Raji (cell line): Measurements from ENCODE around the gene PIPOX.

Experiments
- POLR2A ChIP-seq: IDR thresholded peaks from 2 replicates; pipeline ENCODE4 v1.6.1; 2011; ENCODE audit warnings: low read depth, low read length, control low read depth; ENCODE audit not compliant: insufficient read depth

PIPOX gene

DNA sequence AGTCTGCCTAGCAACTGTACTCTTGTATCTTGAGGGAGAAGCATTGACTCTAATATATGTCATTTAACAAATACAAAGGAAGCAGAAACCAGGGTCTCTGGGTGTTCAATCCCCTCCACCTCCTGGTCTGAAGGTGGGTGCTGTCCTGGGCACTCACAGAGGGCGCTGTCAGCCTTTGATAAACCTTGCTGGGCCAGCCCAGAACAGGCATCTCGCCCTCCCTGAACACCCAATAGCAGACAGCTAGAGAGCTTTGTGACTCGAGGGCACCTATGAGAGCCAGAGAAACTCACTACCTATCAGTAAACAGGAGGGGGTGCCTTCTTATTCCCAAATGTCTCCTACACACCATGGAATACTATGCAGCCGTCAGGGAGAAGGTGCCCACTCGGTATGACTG lies 6.4 kb upstream of the PIPOX start:
- TF ChIP-seq POLR2A, result no peak

DNA sequence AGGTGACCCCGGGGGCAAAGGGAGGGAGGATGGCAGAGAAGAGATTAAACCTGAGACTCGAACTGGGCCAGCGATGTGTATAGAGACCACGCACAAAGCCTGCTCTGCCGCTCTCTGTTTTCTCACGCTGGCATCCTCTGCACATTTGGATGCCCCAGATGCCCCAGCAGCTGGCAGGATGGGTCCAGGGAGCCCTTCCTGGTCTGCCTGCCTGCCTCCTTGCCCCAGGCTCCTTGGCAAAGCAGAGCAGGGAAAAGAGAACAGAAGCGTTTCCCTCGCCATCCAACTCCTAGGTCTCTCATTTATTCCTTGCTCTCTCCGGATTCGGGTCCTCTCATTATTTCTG lies 5.2 kb upstream of the PIPOX start:
- TF ChIP-seq POLR2A, result no peak

DNA sequence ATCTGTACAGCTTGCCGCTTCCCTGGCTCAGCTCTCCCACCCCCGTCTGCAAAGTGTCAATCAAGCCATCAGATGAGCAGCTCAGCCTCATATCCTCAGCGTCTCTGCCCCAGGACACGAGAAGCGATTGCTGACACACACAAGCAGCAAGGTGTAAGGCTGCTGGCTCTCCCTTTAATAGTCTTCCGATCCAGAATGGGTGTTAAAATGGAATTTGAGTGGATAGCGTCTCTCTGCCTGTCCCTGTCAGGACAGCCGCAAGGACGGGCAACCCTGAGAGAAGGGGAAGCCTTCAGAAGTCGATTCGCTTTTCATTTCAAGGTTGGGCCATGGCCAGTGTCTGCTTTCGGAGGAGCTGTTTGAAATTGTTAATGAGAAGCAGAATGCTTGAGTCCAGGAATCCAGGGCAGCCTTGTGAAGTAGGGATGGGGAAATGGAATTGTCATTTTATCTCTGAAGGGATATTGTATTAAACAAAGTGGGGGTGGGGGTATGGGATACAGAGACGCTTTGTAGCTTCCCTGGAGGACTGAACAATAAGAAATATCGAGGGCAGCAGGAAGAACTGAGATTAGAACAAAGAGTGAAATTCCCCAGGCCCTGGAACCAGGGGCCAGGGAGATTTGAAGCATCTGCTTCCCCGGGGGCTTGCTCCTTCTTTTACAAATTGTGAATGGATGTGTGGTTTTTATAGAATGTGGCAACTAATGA lies 4.7 kb upstream of the PIPOX start:
- no peak for TF ChIP-seq POLR2A

DNA sequence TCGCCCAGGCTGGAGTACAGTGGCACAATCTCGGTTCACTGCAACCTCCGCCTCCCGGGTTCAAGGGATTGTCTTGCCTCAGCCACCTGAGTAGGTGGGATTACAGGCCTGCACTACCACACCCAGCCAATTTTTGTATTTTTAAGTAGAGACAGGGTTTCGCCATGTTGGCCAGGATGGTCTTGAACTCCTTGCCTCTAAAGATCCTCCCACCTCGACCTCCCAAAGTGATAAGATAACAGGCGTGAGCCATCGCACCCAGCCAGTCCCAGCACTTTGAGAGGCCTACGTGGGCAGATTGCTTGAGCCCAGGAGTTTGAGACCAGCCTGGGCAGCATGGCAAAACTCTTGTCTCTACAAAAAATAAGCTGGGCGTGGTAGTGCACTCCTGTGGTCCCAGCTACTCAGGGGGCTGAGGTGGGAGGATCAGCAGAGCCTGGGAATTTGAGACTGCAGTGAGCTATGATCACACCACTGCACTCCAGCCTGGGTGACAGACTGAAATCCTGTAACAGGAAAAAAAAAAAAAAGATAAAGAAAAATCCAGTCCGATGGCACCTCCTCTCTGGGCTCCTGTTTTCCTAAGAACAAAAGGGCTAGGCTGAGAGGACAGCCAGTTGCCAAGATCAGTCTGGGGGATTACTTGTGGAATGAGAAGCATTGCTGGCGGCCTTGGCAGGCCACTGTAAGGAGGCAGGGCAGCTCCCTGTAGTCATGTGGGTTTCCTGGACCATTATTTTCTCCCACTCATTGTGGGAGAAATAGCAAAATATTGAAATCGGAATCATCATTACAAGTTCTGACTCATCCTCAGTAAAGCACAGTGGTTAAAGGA lies 3.0 kb upstream of the PIPOX start:
- no peak for TF ChIP-seq POLR2A

DNA sequence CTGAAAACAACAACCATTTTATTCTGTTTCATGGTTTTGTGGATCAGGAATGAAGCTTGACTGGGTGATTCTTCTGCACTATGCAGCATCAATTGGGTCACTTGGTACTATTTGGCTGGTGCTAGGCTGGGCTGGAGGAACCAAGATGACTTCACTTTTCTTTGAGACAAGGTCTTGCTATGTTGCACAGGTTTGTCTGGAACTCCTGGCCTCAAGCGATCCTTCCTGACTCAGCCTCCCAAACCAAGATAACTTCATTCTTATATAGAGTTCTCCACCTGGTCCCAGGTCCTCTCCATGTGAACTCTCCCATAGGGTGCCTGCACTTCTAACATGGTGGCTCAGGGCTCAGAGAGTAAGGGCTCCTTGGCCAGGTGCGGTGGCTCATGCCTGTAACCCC lies 1.9 kb upstream of the PIPOX start:
- no peak for TF ChIP-seq POLR2A

DNA sequence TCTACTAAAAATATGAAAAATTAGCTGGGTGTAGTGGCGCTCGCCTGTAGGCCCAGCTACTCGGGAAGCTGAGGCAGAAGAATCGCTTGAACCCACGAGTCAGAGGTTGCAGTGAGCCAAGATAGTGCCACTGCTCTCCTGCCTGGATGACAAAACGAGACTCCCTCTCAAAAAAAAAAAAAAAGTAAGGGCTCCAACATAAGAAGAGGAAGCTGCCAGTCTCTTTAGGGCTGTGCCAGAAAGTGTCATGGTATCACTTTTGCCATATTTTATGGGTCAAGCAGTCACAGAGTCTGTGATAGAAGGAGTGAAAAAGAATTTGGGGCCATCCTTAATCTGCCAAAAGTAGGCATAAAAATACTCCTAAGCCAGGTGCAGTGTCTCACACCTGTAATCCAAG lies 1.4 kb upstream of the PIPOX start:
- no peak for TF ChIP-seq POLR2A

DNA sequence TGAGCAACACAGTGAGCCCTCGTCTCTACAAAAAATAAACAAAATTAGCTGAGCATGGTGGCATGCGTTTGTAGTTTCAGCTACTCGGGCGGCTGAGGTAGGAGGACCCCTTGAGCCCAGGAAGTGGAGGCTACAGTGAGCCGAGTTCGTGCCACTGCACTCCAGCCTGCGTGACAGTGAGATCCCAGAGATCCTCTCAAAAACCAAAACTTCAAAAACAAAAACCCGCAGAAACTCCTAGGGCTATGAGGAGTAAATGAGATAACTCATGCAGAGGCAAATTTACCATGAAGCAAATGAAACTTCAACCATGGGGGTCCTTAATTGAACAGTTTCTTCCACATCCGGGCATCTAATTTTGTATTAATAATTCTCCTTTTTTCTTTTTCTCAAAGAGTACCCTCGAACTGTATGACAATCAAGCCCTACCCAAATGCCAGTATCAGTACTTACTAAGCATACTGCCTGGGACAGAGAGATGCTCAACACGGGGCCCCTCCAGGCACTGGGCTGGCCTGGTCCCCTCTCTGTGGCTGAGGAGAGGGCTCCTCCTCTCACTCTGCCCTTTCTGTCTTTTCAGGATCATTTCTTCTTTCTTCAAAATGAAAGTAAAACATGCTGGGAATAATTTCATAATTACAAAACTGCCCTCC lies 789 bp upstream of the PIPOX start:
- TF ChIP-seq POLR2A, result no peak

DNA sequence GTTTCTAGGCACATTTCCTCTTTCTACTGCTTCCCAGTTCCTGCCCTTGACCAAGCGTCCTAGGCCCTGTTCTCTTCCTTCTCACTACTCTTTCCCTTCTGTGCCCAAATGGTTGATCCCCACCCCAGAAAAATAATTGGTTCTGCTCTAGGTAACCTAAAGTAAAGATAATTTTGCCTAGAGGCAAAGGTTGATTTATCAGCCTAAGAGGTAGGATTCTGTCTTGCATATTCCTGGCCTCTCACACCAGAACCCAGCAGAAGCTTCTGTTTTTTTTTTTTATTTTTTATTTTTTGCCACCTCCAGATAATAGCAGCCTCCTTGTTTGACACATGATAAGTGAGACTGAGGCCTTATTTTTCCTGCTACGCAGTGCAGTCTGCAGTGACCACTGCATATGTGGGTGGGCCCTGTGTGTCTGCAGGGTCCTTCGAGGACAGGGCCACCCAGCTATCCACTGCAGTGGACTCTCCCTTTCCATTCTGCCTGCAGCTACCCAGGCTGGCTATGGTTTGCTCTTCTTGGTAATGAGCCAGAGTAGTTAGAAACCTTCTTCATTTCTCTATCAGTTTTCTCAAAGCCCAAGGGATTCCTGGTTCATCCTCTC lies 701 bp downstream of the PIPOX start:
- TF ChIP-seq POLR2A, result no peak

DNA sequence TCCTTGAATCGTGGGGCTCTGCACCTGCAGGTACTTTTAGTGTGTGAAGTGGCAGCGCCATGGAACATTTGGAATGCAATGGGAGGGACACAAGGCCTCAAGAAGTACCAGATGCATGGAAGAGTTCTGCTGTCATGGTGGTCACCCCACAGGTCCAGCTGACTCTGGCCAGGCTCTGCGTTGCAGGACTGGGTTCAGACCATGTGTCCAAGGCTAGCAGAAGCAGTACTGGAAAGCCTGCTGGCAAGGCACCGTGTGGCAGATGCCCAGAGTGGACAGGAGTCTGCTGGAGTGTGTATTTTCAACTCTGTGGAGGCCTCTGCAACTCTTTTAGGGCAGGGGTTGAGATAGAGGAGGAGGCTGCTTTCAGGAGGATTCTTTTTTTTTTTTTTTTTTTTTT lies 2.1 kb downstream of the PIPOX start:
- no peak for TF ChIP-seq POLR2A

DNA sequence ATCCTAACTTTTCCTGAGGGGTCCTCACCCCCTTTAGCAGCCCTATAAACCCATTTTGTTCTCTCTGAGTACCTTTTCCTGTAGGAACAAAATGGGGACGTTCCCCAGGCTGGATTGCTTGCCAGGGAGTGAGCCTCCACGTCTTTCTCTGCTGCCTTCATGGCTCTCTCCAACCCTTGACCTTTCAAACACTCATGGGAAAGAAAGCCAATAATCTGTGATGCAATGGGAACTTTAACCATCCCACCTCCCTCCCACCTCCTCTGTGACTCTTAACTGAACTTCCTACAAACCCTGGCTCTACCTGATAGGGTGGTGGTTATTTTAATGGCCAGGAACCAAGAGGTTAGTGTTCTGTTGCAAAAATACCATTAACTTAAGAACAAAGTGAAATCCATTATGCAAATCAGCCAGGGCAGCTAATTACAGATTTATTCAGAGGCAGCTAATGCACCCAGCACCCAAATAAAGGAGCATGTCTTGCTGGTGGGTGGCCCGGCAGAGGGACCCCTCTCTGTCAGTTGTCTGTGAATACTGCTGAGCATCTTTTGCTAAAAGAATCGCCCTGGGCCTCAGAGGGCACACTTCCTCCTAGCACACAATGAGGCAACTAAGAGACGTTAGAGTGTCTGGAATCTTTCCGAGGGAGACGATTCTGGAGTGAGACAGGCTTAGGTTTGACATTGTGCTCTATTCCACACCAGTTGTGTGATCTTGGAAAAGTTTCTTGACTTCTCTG lies 3.0 kb downstream of the PIPOX start:
- TF ChIP-seq POLR2A, result no peak

DNA sequence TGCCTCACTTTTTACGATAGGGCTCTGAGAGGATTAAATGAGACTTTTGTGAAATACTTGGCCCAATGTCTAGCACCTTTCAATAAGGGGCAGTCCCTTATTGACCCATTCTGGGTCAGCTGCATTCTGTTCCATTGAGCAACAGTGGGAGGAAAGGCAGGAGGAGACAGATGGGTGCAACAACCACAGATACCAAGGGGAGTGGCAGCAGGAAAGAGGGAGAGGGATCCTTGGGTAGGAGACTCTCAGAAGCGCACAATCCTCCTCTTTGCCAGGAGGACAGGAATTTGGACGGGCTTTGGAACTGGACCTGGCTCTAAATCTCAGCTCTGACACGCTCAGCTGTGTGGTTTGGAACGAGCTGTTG lies 3.5 kb downstream of the PIPOX start:
- TF ChIP-seq POLR2A, result no peak

DNA sequence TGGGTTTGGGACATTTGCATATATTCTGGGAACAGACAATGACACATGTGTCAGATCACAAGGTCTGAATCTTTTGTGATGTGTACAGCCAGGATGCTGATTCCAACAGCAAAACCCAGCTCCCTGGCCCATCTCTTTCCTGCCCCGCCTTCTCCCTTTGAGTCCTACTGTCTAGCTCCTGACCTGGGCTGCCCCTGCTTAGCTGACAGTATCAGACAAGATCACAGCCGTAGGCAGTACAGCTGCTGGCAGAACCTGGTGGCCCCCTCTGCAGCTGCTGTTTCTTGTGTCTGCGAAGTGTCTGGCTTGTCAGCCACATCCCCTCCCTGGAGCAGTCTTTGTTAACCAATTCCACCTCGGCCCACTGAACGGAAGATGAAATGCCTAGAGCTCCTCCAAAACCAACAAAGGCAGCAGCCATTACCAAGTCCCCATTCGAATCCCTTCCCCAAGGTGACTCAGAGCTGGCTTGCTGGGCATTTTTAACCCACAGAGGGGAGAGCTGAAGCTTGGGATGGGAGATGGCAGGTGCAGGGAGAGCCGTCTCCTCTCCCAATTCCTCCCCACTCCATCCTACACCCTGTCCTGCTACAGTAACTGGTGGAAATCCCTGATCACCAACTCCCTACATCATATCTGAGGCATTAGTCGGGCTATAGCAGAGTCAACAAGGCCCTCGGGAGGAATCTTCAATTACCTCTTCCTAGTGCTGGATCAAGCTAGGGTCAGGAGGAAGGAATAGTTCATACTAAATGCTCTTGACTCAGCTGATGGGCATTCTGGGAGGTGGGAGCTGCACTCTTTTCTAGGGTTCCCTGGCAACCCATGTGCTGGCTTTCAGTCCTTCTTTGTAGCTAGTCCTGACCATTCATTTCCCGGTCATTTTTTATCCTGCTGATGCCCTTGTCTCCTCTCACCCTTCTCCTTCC lies 5.8 kb downstream of the PIPOX start:
- no peak for TF ChIP-seq POLR2A

DNA sequence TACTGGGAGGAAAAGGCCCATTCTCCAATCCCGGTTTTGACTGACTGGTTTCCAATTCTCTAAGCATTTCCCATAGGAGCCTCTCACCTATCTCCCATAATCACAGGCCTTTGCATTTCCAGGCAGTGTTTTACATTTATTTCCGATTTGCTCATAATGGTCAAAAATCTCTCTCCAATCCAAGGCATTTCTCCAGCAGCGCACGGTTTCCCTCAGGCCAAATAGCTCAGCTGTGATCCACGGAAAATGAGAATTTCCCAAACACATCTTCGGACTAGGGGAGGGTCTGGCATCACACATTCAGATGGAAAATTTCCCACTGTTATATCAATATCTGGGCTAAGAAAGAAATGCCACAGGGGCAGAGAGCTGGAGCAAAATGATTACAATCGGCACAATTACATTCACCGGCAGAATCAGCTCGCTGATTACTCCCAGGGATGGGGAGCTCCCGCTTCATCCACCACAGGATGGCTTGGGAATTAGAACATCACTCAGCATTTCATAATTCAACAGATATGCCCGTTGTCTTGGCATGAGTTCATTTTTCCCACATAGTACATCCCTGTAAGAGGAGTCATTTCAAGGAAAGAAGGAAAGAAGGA lies 6.7 kb downstream of the PIPOX start:
- TF ChIP-seq POLR2A, result no peak

DNA sequence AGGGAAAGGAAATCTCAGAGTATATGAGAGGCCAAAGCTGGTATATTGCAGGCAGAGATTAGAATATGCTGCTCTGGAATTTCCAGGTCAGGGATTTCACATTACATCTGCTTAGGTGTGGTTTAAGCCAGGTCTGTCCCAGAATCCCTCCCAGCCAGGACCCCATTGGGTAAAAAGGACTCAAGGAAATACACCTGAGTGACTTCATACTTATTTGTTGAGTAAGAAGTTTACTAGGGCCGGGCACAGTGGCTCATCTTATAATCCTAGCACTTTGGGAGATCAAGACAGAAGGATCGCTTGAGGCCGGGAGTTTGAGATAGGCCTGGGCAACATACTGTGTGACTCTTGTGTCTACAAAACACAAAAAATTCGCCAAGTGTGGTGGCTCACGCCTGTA lies 7.2 kb downstream of the PIPOX start:
- TF ChIP-seq POLR2A, result no peak

DNA sequence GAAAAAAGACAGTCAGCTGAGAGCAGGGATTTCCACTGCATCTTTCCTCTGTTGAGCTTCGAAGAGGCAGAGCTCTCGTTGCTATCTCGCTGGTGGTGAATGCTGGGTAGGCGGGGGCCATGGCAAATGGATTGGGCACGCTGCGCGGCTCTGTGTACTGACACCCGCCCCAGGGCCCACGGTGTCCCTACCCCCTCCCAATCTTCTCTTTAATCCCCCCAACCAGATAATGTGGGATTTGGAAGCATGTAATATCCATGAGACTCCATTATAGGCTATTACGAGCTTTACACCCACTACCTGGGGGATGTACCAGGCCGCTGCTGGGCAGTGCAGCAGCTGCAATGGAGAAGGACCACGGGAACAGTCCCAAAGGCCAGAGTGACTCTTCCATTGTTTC lies 8.3 kb downstream of the PIPOX start:
- no peak for TF ChIP-seq POLR2A
